ENCODE measurements around the gene ARID1B.

- TF ChIP-seq POLR2A (IDR thresholded peaks at IDR 0.05) (no peak), CTCF (IDR thresholded peaks at IDR 0.05) (no peak)
These were observed 447.2 kb downstream of the ARID1B start for GRCh38 chr6:157224178-157224950.

All from transverse colon (tissue), 3 donors.